DOHH2 (cell line): ENCODE results near the gene DMD.

Experiments
- H3F3A ChIP-seq: fragments of 200-600 bp; sonication (generic), shearing (Covaris generic); 2 replicates; pipeline ENCODE4 v1.6.0; 2016; ENCODE audit warnings: antibody characterized with exemption, mild to moderate bottlenecking; ENCODE audit not compliant: control insufficient read depth, insufficient read depth
- H3K27ac ChIP-seq: fragments of 200-600 bp; sonication (generic); 2 replicates; pipeline ENCODE4 v1.5.1; 2014; ENCODE audit warnings: low read depth, mild to moderate bottlenecking, low read length, moderate library complexity
- H3K27me3 ChIP-seq: fragments of 200-600 bp; sonication (generic); 2 replicates; pipeline ENCODE4 v1.6.1; 2014; ENCODE audit warnings: mild to moderate bottlenecking, low read length, mixed read lengths; ENCODE audit not compliant: control insufficient read depth
- H3K36me3 ChIP-seq: fragments of 200-600 bp; sonication (generic); 2 replicates; pipeline ENCODE4 v1.6.1; 2014; ENCODE audit warnings: mild to moderate bottlenecking, low read length, moderate library complexity, mixed read lengths; ENCODE audit not compliant: control insufficient read depth
- H3K4me1 ChIP-seq: fragments of 200-600 bp; sonication (generic); 2 replicates; pipeline ENCODE4 v1.6.1; 2014; ENCODE audit warnings: mild to moderate bottlenecking, low read length, mixed read lengths; ENCODE audit not compliant: control insufficient read depth
- H3K4me2 ChIP-seq: fragments of 200-600 bp; sonication (generic); 2 replicates; pipeline ENCODE4 v1.6.0; 2014; ENCODE audit warnings: mild to moderate bottlenecking, low read length, moderate library complexity
- H3K4me3 ChIP-seq: fragments of 200-600 bp; sonication (generic); 2 replicates; pipeline ENCODE4 v1.5.1; 2014; ENCODE audit warnings: mild to moderate bottlenecking, low read length, mixed read lengths
- H3K79me2 ChIP-seq: fragments of 200-600 bp; sonication (generic); 2 replicates; pipeline ENCODE4 v1.6.1; 2014; ENCODE audit warnings: mild to moderate bottlenecking, low read length, mixed read lengths; ENCODE audit not compliant: control insufficient read depth
- H3K9me2 ChIP-seq: fragments of 200-600 bp; sonication (generic); replicated peaks from 2 replicates; pipeline ENCODE4 v1.6.1; 2014; ENCODE audit warnings: mild to moderate bottlenecking, low read length, mixed read lengths; ENCODE audit not compliant: control insufficient read depth
- H3K9me3 ChIP-seq: fragments of 200-600 bp; sonication (generic); 2 replicates; pipeline ENCODE4 v1.6.1; 2014; ENCODE audit warnings: antibody characterized with exemption, low read length, mixed read lengths; ENCODE audit not compliant: control insufficient read depth, insufficient read depth
- H4K20me1 ChIP-seq: fragments of 200-600 bp; sonication (generic); 2 replicates; pipeline ENCODE4 v1.6.0; 2014; ENCODE audit warnings: low read depth, mild to moderate bottlenecking, antibody characterized with exemption, low read length, moderate library complexity; ENCODE audit not compliant: control insufficient read depth, insufficient read depth
- EZH2phosphoT487 ChIP-seq: fragments of 200-600 bp; sonication (generic); IDR thresholded peaks from 2 replicates; pipeline ENCODE4 v1.6.1; 2017; ENCODE audit warnings: borderline replicate concordance, mild to moderate bottlenecking, antibody characterized with exemption, low read length, moderate library complexity, mixed read lengths
- TF ChIP-seq, protein P1 (sequence below): fragments of 200-600 bp; sonication (generic); IDR thresholded peaks from one replicate; pipeline ENCODE4 v1.5.1; 2014; ENCODE audit warnings: antibody characterized with exemption, mild to moderate bottlenecking, low read depth, low read length; ENCODE audit not compliant: poor library complexity, severe bottlenecking

Gene DMD

GRCh38 chrX:31132821-31133241 lies 2078.5 kb downstream of the DMD start:
- TF ChIP-seq, protein P1, sequence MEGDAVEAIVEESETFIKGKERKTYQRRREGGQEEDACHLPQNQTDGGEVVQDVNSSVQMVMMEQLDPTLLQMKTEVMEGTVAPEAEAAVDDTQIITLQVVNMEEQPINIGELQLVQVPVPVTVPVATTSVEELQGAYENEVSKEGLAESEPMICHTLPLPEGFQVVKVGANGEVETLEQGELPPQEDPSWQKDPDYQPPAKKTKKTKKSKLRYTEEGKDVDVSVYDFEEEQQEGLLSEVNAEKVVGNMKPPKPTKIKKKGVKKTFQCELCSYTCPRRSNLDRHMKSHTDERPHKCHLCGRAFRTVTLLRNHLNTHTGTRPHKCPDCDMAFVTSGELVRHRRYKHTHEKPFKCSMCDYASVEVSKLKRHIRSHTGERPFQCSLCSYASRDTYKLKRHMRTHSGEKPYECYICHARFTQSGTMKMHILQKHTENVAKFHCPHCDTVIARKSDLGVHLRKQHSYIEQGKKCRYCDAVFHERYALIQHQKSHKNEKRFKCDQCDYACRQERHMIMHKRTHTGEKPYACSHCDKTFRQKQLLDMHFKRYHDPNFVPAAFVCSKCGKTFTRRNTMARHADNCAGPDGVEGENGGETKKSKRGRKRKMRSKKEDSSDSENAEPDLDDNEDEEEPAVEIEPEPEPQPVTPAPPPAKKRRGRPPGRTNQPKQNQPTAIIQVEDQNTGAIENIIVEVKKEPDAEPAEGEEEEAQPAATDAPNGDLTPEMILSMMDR, result no peak
- TF ChIP-seq EZH2phosphoT487, result no peak
- H3K36me3 ChIP-seq, result no peaks in the 10 kb centered on the region
- no peaks in the 10 kb centered on the region for H3K27me3 ChIP-seq
- H3K4me3 ChIP-seq, result no peak overlapping the region
- H3K27ac ChIP-seq, result no peak overlapping the region
- no peak overlapping the region for H3K4me2 ChIP-seq
- no peaks in the 10 kb centered on the region for H3K9me2 ChIP-seq
- H4K20me1 ChIP-seq, result no peaks in the 10 kb centered on the region
- peaks cover 7% of the 10 kb centered on the region for H3K4me1 ChIP-seq
- H3F3A ChIP-seq, result no peaks in the 10 kb centered on the region
- no peaks in the 10 kb centered on the region for H3K9me3 ChIP-seq
- H3K79me2 ChIP-seq, result no peaks in the 10 kb centered on the region

DNA sequence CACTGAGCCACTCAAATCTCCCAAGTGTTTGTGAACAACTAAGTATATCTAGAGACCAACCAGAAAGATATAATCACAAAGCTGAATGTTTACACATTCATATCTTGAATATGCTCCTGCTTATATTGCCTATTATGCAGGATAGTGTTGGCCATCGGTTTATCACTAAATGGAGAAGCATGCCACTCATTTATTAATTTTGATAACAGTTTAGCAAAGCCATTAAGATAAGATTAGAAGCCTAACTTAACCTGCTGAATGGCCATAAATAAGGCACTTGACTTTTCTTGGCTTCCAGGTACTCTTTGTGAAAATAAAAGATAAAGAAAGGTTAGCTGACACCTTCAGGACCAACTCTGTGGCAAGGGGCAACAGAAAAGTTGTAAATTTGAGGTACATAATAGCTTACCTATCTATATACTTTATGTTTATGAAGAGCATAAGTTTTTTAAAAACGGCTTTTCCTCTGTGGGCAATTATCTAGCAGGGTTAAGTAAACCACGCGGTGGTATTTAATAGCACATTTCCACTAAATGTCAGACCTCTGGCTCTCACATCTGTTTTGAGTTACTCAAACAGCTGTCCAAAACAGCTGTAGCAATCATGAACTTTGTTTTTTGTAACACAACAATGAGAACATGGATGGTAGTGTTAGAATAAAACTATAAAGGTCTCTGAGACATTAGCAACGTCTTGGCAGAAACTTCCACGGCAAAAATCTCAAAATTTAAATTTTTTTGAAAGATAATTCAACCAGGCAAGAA lies 2080.7 kb downstream of the DMD start:
- Histone ChIP-seq H3K27ac (no peak overlapping the region), H3K4me1 (no peaks in the 10 kb centered on the region; the same call in 1 of the 2 replicates), H3K79me2 (no peaks in the 10 kb centered on the region), H3K9me3 (no peaks in the 10 kb centered on the region), H3K27me3 (no peaks in the 10 kb centered on the region), H4K20me1 (no peaks in the 10 kb centered on the region), H3K9me2 (no peaks in the 10 kb centered on the region), H3K4me3 (no peak overlapping the region), H3K4me2 (no peak overlapping the region), H3K36me3 (no peaks in the 10 kb centered on the region), H3F3A (no peaks in the 10 kb centered on the region)
- TF ChIP-seq EZH2phosphoT487, result no peak
- TF ChIP-seq, protein P1, result no peak

- H3K4me1 ChIP-seq, result no peaks in the 10 kb centered on the region
- no peaks in the 10 kb centered on the region for H4K20me1 ChIP-seq
- no peak overlapping the region for H3K27ac ChIP-seq
- no peaks in the 10 kb centered on the region for H3K36me3 ChIP-seq
- no peak overlapping the region for H3K4me2 ChIP-seq
- no peaks in the 10 kb centered on the region for H3K9me3 ChIP-seq
- no peaks in the 10 kb centered on the region for H3F3A ChIP-seq
- TF ChIP-seq, protein P1, result no peak
- TF ChIP-seq EZH2phosphoT487, result no peak
- no peaks in the 10 kb centered on the region for H3K27me3 ChIP-seq
- no peaks in the 10 kb centered on the region for H3K9me2 ChIP-seq
- no peak overlapping the region for H3K4me3 ChIP-seq
- no peaks in the 10 kb centered on the region for H3K79me2 ChIP-seq
Measured at GRCh38 chrX:31128855-31129254, 2082.5 kb downstream of the DMD start.
